WTC11 (cell line): Measurements from ENCODE around the gene RHOT2. TPM values are rescaled to one million over a fixed set of nuclear protein-coding genes. Genes with fewer than 3 reads are reported as not detected.

Experiments used
- ATAC-seq: fragments of 200-7000 bp; cut with Tn5 transposase; 2 replicates; pipeline ENCODE4 v1.10.0; 2021; ENCODE audit warnings: mild to moderate bottlenecking, moderate library complexity
- CTCF ChIA-PET: fragments of 300-600 bp; sonication (Branson Sonifier 250); formaldehyde crosslinking; loops from one replicate; lab custom pipeline; 2021; ENCODE audit warnings: antibody characterized with exemption; lab: Charles Lee
- POLR2A ChIA-PET: fragments of 350-600 bp; sonication (Branson Sonifier 250); formaldehyde crosslinking; loops from one replicate; lab custom pipeline; 2021; ENCODE audit warnings: antibody characterized with exemption; lab: Charles Lee
- DNase-seq: peaks from one replicate; pipeline ENCODE4 v3.0.0; 2021; ENCODE audit warnings: low spot score
- H3K27ac Mint-ChIP-seq: 2 replicates; pipeline ENCODE4 v1.8.0; 2021; ENCODE audit warnings: mixed read lengths
- H3K27me3 Mint-ChIP-seq: 2 replicates; pipeline ENCODE4 v1.8.0; 2021; ENCODE audit warnings: low read depth, mild to moderate bottlenecking, moderate library complexity, mixed read lengths
- H3K36me3 Mint-ChIP-seq: 2 replicates; pipeline ENCODE4 v1.8.0; 2021; ENCODE audit warnings: mixed read lengths
- H3K4me1 Mint-ChIP-seq: 2 replicates; pipeline ENCODE4 v1.8.0; 2022; ENCODE audit warnings: mixed read lengths
- H3K4me3 Mint-ChIP-seq: 2 replicates; pipeline ENCODE4 v1.8.0; 2021; ENCODE audit warnings: mild to moderate bottlenecking, moderate library complexity, mixed read lengths
- H3K9me3 Mint-ChIP-seq: 2 replicates; pipeline ENCODE4 v1.8.0; 2021; ENCODE audit warnings: mixed read lengths
- ATF1 ChIP-seq: sonication (generic); formaldehyde crosslinking; IDR thresholded peaks from 2 replicates; pipeline ENCODE4 v1.8.1; 2023; ENCODE audit warnings: mild to moderate bottlenecking, moderate library complexity, missing genetic modification reagents
- ELF4 ChIP-seq: sonication (generic); formaldehyde crosslinking; IDR thresholded peaks from 2 replicates; pipeline ENCODE4 v1.8.1; 2022; ENCODE audit warnings: low read depth, mild to moderate bottlenecking, moderate library complexity, missing genetic modification reagents
- EMX1 ChIP-seq: fragments of 250-450 bp; sonication (Bioruptor Pico); IDR thresholded peaks from 2 replicates; pipeline ENCODE4 v1.8.0; 2021; ENCODE audit warnings: mild to moderate bottlenecking
- ESRRA ChIP-seq: sonication (generic); formaldehyde crosslinking; IDR thresholded peaks from 2 replicates; pipeline ENCODE4 v1.8.1; 2022; ENCODE audit warnings: mild to moderate bottlenecking, missing genetic modification reagents, borderline replicate concordance
- JUN ChIP-seq: sonication (generic); formaldehyde crosslinking; IDR thresholded peaks from 2 replicates; pipeline ENCODE4 v1.8.0; 2023; ENCODE audit warnings: mild to moderate bottlenecking, missing genetic modification reagents
- NR1H2 ChIP-seq: sonication (generic); formaldehyde crosslinking; IDR thresholded peaks from 2 replicates; pipeline ENCODE4 v1.9.0; 2021; ENCODE audit warnings: mild to moderate bottlenecking, moderate library complexity, missing genetic modification reagents
- SMAD3 ChIP-seq: sonication (generic); formaldehyde crosslinking; IDR thresholded peaks from 2 replicates; pipeline ENCODE4 v1.8.0; 2022; ENCODE audit warnings: missing genetic modification reagents, mild to moderate bottlenecking, borderline replicate concordance
- SMAD4 ChIP-seq: sonication (generic); formaldehyde crosslinking; IDR thresholded peaks from 2 replicates; pipeline ENCODE4 v1.8.0; 2022; ENCODE audit warnings: mild to moderate bottlenecking, missing genetic modification reagents
- TEAD1 ChIP-seq: sonication (generic); formaldehyde crosslinking; IDR thresholded peaks from 2 replicates; pipeline ENCODE4 v1.8.0; 2022; ENCODE audit warnings: mild to moderate bottlenecking, missing genetic modification reagents
- TP53 ChIP-seq: sonication (generic); formaldehyde crosslinking; IDR thresholded peaks from 2 replicates; pipeline ENCODE4 v1.8.1; 2023; ENCODE audit warnings: mild to moderate bottlenecking, missing genetic modification reagents
- ZNF121 ChIP-seq: sonication (generic); formaldehyde crosslinking; IDR thresholded peaks from 2 replicates; pipeline ENCODE4 v1.8.0; 2023; ENCODE audit warnings: missing genetic modification reagents
- ZNF263 ChIP-seq: sonication (generic); formaldehyde crosslinking; IDR thresholded peaks from 2 replicates; pipeline ENCODE4 v1.8.1; 2022; ENCODE audit warnings: low read depth, mild to moderate bottlenecking, moderate library complexity, missing genetic modification reagents
- ZNF416 ChIP-seq: fragments of 250-450 bp; sonication (Bioruptor Pico); IDR thresholded peaks from 2 replicates; pipeline ENCODE4 v1.9.0; 2021; ENCODE audit warnings: mild to moderate bottlenecking, inconsistent platforms
- total RNA-seq: library from RNA; stranded (reverse); gene quantifications from 3 replicates; pipeline ENCODE4 v1.2.3, GENCODE V29; 2021
- TF ChIP-seq, protein P1 (sequence below): sonication (generic); formaldehyde crosslinking; IDR thresholded peaks from 2 replicates; pipeline ENCODE4 v1.8.1; 2023; ENCODE audit warnings: mild to moderate bottlenecking, moderate library complexity, missing genetic modification reagents
- TF ChIP-seq, protein P2 (sequence below): fragments of 250-450 bp; sonication (Bioruptor Pico); conservative IDR thresholded peaks from 2 replicates; pipeline ENCODE4 v1.9.0; 2021; ENCODE audit warnings: mild to moderate bottlenecking
- TF ChIP-seq, protein P3 (sequence below): sonication (generic); formaldehyde crosslinking; IDR thresholded peaks from 2 replicates; pipeline ENCODE4 v1.8.0; 2022; ENCODE audit warnings: mild to moderate bottlenecking, missing genetic modification reagents
- TF ChIP-seq, protein P4 (sequence below): fragments of 250-450 bp; sonication (Bioruptor Pico); IDR thresholded peaks from 2 replicates; pipeline ENCODE4 v1.9.0; 2021; ENCODE audit warnings: mild to moderate bottlenecking
- TF ChIP-seq, protein P5 (sequence below): sonication (generic); formaldehyde crosslinking; IDR thresholded peaks from 2 replicates; pipeline ENCODE4 v1.8.1; 2022; ENCODE audit warnings: missing genetic modification reagents, borderline replicate concordance
- TF ChIP-seq, protein P6 (sequence below): sonication (generic); formaldehyde crosslinking; IDR thresholded peaks from 2 replicates; pipeline ENCODE4 v1.8.0; 2023; ENCODE audit warnings: mild to moderate bottlenecking, missing genetic modification reagents
- TF ChIP-seq, protein P7 (sequence below): sonication (generic); formaldehyde crosslinking; IDR thresholded peaks from 2 replicates; pipeline ENCODE4 v1.8.1; 2023; ENCODE audit warnings: mild to moderate bottlenecking, missing genetic modification reagents, moderate library complexity

The RHOT2 gene
- total RNA-seq, 1 experiment from 2014 or later: 285 TPM

DNA sequence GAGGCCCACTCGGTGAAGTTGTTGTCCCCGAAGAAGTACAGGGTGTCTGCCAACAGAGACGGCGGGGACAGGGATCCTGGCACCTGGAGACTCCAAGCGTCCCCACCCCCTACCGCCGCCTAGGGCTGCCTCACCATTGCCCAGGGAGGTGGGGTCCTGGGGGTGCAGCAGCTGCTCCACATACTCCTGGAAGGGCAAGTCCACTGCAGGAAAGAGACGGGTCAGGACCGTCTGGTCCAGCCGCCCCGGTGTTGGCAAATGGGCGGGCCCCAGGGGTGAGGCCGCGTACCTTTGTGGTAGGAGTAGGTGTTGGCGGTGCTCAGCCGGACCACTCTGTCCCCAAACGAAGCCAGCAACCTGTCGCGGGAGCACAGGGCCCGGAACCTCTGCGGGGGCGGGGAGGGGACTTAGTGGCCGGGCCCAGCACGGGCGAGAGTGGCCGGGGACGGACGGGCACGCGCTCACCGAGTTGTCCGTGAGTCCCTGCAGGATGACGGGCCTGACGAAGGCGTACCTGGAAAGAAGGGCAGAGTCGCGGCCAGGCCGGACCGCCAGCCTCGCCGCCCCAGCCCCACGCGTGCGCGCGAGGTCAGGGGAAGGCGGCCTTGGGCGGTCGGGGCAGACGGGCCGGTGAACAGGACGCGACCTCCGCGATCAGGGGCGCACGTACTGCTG lies 15.6 kb downstream of the RHOT2 start (continued):
- TF ChIP-seq, protein P1, sequence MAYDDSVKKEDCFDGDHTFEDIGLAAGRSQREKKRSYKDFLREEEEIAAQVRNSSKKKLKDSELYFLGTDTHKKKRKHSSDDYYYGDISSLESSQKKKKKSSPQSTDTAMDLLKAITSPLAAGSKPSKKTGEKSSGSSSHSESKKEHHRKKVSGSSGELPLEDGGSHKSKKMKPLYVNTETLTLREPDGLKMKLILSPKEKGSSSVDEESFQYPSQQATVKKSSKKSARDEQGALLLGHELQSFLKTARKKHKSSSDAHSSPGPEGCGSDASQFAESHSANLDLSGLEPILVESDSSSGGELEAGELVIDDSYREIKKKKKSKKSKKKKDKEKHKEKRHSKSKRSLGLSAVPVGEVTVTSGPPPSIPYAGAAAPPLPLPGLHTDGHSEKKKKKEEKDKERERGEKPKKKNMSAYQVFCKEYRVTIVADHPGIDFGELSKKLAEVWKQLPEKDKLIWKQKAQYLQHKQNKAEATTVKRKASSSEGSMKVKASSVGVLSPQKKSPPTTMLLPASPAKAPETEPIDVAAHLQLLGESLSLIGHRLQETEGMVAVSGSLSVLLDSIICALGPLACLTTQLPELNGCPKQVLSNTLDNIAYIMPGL (CRISPR knock-in tag): peak; percentile 53; the same call in 1 of the 2 replicates
- TF ChIP-seq, protein P2, sequence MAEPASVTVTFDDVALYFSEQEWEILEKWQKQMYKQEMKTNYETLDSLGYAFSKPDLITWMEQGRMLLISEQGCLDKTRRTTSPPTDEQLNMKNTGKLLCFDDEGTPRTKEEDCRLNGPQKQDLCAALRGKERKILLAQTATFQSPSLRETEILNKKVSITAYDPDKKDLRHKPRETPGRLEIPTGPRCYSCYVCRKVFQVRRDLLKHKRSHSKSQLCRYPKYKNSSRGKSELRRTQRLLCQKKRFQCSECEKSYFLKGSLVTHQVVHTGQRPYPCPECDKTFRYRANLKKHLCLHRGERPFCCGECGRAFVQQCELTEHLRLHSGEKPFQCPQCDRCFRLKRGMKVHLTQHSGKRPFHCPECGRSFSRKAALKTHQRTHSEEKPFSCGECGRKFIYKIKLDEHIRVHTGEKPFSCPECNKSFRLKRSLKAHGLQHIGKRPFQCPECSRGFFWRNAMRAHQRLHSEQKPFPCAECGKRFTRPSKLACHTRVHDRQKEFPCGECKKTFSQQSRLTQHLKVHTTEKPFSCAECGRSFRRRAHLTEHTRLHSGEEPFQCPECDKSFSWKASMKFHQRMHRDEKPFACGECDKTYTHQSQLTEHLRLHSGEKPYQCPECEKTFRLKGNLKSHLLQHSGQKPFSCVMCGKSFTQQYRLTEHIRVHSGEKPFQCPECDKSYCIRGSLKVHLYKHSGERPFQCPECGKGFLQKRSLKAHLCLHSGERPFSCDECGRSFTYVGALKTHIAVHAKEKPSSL (CRISPR knock-in tag): no peak
- TF ChIP-seq ZNF263 (CRISPR knock-in tag) (0 out of 2 replicates have a peak, but pooled peaks have one; percentile 18), ATF1 (peak; percentile 71; the same call in 1 of the 2 replicates), TEAD1 (no peak), ESRRA (0 out of 2 replicates have a peak, but pooled peaks have one; percentile 1), ZNF121 (CRISPR knock-in tag) (0 out of 2 replicates have a peak, but pooled peaks have one; percentile 36)
- TF ChIP-seq, protein P3, sequence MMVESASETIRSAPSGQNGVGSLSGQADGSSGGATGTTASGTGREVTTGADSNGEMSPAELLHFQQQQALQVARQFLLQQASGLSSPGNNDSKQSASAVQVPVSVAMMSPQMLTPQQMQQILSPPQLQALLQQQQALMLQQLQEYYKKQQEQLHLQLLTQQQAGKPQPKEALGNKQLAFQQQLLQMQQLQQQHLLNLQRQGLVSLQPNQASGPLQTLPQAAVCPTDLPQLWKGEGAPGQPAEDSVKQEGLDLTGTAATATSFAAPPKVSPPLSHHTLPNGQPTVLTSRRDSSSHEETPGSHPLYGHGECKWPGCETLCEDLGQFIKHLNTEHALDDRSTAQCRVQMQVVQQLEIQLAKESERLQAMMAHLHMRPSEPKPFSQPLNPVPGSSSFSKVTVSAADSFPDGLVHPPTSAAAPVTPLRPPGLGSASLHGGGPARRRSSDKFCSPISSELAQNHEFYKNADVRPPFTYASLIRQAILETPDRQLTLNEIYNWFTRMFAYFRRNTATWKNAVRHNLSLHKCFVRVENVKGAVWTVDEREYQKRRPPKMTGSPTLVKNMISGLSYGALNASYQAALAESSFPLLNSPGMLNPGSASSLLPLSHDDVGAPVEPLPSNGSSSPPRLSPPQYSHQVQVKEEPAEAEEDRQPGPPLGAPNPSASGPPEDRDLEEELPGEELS (CRISPR knock-in tag): no peak

DNA sequence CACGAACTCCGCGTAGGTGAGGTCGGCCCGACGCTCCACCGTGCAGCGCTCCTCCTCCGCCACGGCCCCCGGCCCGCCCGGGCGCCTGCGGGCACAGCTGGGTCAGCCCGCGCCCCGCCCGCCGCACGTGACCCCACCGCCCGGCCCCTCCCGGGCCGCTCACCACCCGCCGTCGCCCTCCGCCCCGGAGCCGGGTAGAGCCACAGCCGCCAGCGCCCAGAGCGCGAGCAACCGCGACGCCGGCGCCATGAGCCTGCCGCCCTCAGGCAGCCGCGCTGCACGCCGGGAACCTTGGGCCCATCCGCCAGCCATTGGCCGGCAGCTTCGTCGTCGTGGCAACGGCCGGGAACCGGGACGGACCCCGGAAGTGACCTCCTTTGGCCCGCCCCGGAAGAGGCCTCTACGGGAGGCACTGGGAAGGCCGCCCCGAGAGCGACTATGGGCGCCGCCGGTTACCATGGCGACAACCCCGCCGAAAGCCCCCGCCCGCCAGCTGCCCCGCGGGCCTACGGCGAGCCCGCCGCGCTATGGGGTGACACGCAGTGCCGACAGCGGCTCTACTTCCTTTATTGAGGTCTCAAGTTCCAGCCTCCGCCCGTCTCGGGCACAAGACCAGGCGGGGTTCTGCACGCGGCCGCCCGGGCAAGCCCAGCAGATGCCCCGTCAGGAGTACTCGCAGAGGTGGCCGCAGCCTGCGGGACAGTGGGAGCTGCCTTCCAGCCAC lies 16.3 kb downstream of the RHOT2 start, which contains the start of gene JMJD8:
Gene JMJD8, minus strand, starts transcription at position 264 of the 724 bp plus-strand sequence. Its CDS starts 15 bp downstream, at position 249.
- Mint-ChIP-seq H3K36me3 (peaks cover 25% of the 10 kb centered on the region), H3K4me1 (peaks cover 19% of the 10 kb centered on the region), H3K27me3 (no peaks in the 10 kb centered on the region), H3K4me3 (peak within 1 kb of the TSS; percentile 76), H3K9me3 (no peaks in the 10 kb centered on the region), H3K27ac (no peak within 1 kb of the TSS; the same call in 1 of the 2 replicates)
- ATAC-seq: peak; percentile 49
- DNase-seq: peak; percentile 96
- ChIA-PET POLR2A (interaction anchor here (1.6 kb wide), 1 partner anchor 11 kb away, joined by 6 read pairs; no protein-coding TSS in a partner anchor), CTCF (interaction anchor here (0.6 to 1.7 kb wide), 6 partner anchors 11 to 110 kb away, joined by 3 to 5 read pairs (median 3); partner anchors contain the start of genes ANTKMT and RHOT2)
- no peak for TF ChIP-seq SMAD4 (CRISPR knock-in tag)
- TF ChIP-seq, protein P4, sequence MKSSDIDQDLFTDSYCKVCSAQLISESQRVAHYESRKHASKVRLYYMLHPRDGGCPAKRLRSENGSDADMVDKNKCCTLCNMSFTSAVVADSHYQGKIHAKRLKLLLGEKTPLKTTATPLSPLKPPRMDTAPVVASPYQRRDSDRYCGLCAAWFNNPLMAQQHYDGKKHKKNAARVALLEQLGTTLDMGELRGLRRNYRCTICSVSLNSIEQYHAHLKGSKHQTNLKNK (CRISPR knock-in tag): no peak; the same call in 1 of the 2 replicates
- TF ChIP-seq, protein P5, sequence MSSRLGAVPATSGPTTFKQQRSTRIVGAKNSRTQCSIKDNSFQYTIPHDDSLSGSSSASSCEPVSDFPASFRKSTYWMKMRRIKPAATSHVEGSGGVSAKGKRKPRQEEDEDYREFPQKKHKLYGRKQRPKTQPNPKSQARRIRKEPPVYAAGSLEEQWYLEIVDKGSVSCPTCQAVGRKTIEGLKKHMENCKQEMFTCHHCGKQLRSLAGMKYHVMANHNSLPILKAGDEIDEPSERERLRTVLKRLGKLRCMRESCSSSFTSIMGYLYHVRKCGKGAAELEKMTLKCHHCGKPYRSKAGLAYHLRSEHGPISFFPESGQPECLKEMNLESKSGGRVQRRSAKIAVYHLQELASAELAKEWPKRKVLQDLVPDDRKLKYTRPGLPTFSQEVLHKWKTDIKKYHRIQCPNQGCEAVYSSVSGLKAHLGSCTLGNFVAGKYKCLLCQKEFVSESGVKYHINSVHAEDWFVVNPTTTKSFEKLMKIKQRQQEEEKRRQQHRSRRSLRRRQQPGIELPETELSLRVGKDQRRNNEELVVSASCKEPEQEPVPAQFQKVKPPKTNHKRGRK: no peak
- TF ChIP-seq ELF4: no peak
- TF ChIP-seq, protein P3 (CRISPR knock-in tag): no peak
- TF ChIP-seq JUN (CRISPR knock-in tag): no peak; the same call in 1 of the 2 replicates
- no peak for TF ChIP-seq TP53 (CRISPR knock-in tag)
- no peak for TF ChIP-seq NR1H2 (CRISPR knock-in tag)
- no peak for TF ChIP-seq SMAD3 (CRISPR knock-in tag)
- TF ChIP-seq ZNF416 (CRISPR knock-in tag): peak; percentile 77; the same call in 1 of the 2 replicates
- TF ChIP-seq EMX1 (CRISPR knock-in tag): peak; percentile 77
- TF ChIP-seq, protein P6, sequence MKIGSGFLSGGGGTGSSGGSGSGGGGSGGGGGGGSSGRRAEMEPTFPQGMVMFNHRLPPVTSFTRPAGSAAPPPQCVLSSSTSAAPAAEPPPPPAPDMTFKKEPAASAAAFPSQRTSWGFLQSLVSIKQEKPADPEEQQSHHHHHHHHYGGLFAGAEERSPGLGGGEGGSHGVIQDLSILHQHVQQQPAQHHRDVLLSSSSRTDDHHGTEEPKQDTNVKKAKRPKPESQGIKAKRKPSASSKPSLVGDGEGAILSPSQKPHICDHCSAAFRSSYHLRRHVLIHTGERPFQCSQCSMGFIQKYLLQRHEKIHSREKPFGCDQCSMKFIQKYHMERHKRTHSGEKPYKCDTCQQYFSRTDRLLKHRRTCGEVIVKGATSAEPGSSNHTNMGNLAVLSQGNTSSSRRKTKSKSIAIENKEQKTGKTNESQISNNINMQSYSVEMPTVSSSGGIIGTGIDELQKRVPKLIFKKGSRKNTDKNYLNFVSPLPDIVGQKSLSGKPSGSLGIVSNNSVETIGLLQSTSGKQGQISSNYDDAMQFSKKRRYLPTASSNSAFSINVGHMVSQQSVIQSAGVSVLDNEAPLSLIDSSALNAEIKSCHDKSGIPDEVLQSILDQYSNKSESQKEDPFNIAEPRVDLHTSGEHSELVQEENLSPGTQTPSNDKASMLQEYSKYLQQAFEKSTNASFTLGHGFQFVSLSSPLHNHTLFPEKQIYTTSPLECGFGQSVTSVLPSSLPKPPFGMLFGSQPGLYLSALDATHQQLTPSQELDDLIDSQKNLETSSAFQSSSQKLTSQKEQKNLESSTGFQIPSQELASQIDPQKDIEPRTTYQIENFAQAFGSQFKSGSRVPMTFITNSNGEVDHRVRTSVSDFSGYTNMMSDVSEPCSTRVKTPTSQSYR (CRISPR knock-in tag): no peak
- TF ChIP-seq, protein P7, sequence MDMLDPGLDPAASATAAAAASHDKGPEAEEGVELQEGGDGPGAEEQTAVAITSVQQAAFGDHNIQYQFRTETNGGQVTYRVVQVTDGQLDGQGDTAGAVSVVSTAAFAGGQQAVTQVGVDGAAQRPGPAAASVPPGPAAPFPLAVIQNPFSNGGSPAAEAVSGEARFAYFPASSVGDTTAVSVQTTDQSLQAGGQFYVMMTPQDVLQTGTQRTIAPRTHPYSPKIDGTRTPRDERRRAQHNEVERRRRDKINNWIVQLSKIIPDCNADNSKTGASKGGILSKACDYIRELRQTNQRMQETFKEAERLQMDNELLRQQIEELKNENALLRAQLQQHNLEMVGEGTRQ (CRISPR knock-in tag): peak; percentile 71
